Measurements from ENCODE around the gene STMN3. TPM values are rescaled to one million over a fixed set of nuclear protein-coding genes. Genes with fewer than 3 reads are reported as not detected.
"Not testable (repeated sequence)": the region's sequence is repeated elsewhere in the genome, so short reads cannot be mapped to it uniquely, and the experiment has no call there.

The STMN3 gene
- total RNA-seq, 2 donors from 2014 or later, result 5.7 to 10.1 TPM

DNA sequence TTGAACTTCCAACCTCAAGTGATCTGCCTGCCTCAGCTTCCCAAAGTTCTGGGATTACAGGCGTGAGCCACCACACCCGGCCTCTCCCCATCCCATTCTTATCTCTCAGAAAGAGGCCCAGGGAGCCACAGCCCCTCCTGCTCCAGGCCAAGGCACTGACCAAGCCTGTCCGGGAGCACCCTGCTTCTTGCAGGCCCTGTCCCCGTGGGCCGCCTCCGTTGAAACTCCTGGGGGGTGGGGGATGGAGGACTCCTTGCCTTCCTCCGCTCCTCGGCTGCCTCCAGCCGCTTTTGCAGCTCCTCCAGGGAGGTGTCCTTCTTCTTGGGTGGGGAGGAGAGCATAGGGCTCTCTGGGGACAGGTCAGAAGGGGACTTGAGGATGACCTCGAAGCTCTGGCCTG lies 9.7 kb downstream of the STMN3 start:
- no peak for DNase-seq (ENCODE audit: low spot score)
- TF ChIP-seq, protein P1, sequence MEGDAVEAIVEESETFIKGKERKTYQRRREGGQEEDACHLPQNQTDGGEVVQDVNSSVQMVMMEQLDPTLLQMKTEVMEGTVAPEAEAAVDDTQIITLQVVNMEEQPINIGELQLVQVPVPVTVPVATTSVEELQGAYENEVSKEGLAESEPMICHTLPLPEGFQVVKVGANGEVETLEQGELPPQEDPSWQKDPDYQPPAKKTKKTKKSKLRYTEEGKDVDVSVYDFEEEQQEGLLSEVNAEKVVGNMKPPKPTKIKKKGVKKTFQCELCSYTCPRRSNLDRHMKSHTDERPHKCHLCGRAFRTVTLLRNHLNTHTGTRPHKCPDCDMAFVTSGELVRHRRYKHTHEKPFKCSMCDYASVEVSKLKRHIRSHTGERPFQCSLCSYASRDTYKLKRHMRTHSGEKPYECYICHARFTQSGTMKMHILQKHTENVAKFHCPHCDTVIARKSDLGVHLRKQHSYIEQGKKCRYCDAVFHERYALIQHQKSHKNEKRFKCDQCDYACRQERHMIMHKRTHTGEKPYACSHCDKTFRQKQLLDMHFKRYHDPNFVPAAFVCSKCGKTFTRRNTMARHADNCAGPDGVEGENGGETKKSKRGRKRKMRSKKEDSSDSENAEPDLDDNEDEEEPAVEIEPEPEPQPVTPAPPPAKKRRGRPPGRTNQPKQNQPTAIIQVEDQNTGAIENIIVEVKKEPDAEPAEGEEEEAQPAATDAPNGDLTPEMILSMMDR (IDR thresholded peaks at IDR 0.05), result no peak
- Histone ChIP-seq H3K4me1 (peaks cover 0 to 19% of the 10 kb centered on the region in 2 donors), H3K36me3 (no peaks in the 10 kb centered on the region), H3K9me3 (no peaks in the 10 kb centered on the region), H3K27ac (no peak overlapping the region), H3K27me3 (no peaks in the 10 kb centered on the region), H3K4me3 (no peak overlapping the region)

DNA sequence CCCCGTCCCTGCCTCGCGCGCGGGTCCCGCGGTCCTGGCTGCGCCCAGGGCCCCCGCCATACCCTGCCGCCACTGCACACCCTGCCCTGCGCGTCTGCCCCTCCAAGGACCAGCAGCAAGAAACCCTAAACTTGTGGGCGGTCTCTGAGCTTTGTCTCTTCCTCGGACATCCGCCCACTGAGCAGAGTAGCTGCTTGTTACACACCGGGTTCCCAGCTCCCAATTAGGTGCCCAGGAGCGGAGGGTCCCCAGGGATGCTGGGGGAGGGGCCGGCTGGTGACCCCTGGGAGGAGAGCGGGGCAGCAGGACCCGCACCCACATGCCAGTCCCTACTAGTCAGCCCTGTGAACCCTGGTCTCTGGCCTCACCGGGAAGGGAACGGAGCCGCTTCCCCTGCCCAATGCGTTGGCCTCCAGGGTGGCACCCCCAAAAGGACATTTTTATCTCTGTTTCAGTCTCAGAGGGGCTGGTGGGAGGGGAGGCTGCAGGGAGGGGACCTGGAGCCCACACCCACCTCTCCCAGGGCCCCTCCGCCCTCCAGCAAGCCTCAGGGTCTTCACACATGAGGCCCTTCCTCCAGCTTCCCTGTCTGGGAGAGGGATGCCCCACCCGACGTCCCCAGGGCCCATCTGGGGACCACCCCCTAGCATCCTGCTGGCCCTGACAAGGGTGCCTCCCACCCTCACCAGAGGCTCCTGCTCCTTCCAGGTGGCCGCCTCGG lies 10.5 kb downstream of the STMN3 start:
- Histone ChIP-seq H3K4me3 (peak overlapping the region; percentile 50 to 64), H3K9me3 (no peaks in the 10 kb centered on the region), H3K27me3 (no peaks in the 10 kb centered on the region), H3K27ac (no peak overlapping the region), H3K4me1 (peaks cover 0 to 23% of the 10 kb centered on the region in 2 donors), H3K36me3 (no peaks in the 10 kb centered on the region)
- TF ChIP-seq, protein P1 (IDR thresholded peaks at IDR 0.05), result no peak
- DNase-seq (ENCODE audit: low spot score), result no peak

DNA sequence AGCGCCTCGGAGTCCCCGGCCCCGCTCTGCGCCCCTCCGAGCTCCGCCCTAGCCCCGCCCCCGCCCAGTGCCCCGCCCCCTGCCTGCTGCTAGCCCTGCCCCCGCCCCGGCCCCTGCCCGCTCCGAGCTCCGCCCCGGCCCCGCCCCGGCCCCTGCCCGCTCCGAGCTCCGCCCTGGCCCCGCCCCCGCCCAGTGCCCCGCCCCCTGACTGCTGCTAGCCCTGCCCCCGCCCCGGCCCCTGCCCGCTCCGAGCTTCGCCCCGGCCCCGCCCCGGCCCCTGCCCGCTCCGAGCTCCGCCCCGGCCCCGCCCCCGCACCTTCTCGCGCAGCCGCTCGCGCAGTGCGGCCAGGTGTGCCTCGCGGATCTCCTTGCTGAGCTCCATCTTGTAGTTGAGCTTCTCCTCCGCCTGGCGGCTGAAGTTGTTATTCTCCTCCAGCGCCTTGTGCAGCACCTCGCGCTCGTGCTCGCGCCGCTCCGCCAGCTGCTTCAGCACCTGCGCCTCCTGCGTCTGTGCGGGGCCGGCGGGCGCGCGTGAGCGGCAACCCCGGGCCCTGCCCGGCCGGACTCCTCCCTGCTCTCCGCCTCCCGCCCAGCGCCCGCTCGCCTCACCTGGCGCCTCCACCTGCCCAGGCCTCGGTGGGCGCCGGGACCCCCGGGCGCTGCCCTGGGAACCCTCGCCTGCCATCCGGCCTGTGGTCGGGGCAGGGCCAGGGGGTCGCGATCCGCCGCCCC lies 11.3 kb downstream of the STMN3 start:
- TF ChIP-seq, protein P1 (IDR thresholded peaks at IDR 0.05), result peak in 1 of 2 donors; percentile 44
- Histone ChIP-seq H3K4me3 (peak overlapping the region; percentile 50 to 66), H3K9me3 (no peaks in the 10 kb centered on the region), H3K36me3 (no peaks in the 10 kb centered on the region), H3K27me3 (no peaks in the 10 kb centered on the region), H3K4me1 (peaks cover 0 to 23% of the 10 kb centered on the region in 2 donors), H3K27ac (peak overlapping the region; percentile 68 to 85)
- peak; percentile 70 for DNase-seq (ENCODE audit: low spot score)

DNA sequence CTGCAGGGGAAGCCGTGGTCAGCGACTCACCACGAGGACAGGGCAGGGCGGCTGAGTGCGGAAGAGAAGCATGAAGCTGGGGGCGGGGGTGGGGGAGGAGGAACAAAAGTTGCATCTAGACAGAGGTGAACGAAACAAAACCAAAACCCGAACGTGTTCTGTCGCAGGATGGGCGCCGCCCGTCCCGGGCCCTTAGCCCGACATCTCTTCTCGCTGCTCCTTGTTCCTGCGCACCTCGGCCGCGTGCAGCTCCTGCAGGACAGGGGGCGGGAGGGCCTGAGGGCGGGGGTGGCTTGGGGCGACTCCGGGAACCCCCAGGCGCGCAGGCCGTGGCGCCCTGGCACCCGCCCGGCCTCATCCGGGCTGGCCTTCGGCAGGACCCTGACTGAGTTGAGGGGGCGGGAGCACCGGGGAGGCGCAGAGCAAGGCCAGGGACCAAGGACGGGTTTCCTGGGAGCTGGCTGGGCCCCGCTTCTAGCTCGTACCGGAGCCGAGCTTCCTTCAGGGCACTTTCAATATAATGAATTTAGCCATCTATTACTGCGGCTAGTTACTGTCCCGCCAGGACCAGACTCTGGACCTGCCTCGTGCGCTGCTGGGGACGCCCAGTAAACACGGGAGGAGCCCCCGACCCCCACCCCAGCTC lies 12.0 kb downstream of the STMN3 start:
- Histone ChIP-seq H3K9me3 (no peaks in the 10 kb centered on the region), H3K27ac (peak overlapping the region; percentile 68 to 85), H3K27me3 (no peaks in the 10 kb centered on the region), H3K4me1 (peaks cover 0 to 23% of the 10 kb centered on the region in 2 donors), H3K36me3 (no peaks in the 10 kb centered on the region), H3K4me3 (peak overlapping the region; percentile 30 to 66)
- TF ChIP-seq, protein P1 (IDR thresholded peaks at IDR 0.05), result no peak
- DNase-seq (ENCODE audit: low spot score), result no peak

DNA sequence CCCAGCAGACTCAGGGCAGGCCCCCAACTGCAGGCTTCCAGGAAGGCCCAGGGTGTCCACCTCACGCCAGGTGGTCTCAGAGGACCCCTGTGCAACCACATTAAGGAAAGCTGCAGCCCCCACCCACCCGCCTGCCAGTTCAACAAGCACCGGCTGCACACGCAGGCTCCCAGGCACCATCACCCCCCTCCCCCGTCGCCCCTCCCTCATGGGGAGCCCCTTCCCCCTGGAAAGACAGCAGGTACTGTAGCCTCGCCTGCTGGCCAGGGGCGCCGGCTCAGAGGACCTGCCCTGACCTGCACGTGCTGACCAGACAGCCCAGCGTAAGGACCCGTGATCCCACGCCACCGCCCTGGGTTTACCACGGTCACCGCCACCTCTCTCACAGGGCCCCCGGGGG lies 12.5 kb downstream of the STMN3 start:
- Histone ChIP-seq H3K4me3 (peak overlapping the region in 1 of 2 donors; percentile 41), H3K4me1 (peaks cover 0 to 23% of the 10 kb centered on the region in 2 donors), H3K27ac (peak overlapping the region in 1 of 2 donors; percentile 62)
- DNase-seq (ENCODE audit: low spot score); H3K9me3 ChIP-seq; H3K36me3 ChIP-seq; H3K27me3 ChIP-seq: not testable (repeated sequence)

DNA sequence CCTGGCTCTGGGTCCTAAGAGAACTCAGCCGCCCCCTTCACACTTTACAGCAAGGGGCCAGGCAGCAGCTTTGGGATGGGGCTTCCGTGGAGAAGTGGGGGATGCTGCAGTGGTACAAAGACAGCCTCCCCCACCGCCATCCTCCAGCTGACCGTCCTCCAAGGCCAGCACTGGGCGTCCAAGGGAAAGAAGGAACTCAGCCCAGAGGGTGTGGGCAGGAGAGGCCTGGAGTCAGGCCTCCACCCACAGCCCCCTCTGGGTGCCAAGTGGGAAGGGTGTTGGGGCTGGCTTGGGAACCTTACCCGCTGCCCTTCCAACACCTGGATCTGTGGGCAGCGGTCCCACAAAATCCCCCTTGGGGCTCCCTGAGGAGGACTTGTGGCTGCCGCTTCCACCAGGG lies 13.1 kb downstream of the STMN3 start:
- H3K27ac ChIP-seq, result peak overlapping the region; percentile 62 to 67

More for the DNA sequence above, 13.1 kb downstream of the STMN3 start:
- no peak for DNase-seq (ENCODE audit: low spot score)
- no peaks in the 10 kb centered on the region for H3K36me3 ChIP-seq
- TF ChIP-seq, protein P1 (IDR thresholded peaks at IDR 0.05), result no peak
- H3K4me3 ChIP-seq, result peak overlapping the region in 1 of 2 donors; percentile 41
- peaks cover 0 to 23% of the 10 kb centered on the region in 2 donors for H3K4me1 ChIP-seq
- no peaks in the 10 kb centered on the region for H3K9me3 ChIP-seq
- H3K27me3 ChIP-seq, result no peaks in the 10 kb centered on the region

Data from right atrium auricular region (tissue), 2 donors.